OCI-LY1 (cell line): ENCODE measurements around the gene RAB11FIP3.

Experiments used
- H2AFZ ChIP-seq: fragments of 200-600 bp; sonication (generic), shearing (Covaris generic); 2 replicates; pipeline ENCODE4 v1.6.0; 2014; ENCODE audit warnings: antibody characterized with exemption, mild to moderate bottlenecking, low read length
- H3F3A ChIP-seq: fragments of 200-600 bp; sonication (generic), shearing (Covaris generic); 2 replicates; pipeline ENCODE4 v1.6.0; 2014; ENCODE audit warnings: mild to moderate bottlenecking, antibody characterized with exemption, low read length, moderate library complexity; ENCODE audit not compliant: insufficient read depth
- H3K27ac ChIP-seq: fragments of 200-600 bp; sonication (generic); 2 replicates; pipeline ENCODE4 v1.5.1; 2014; ENCODE audit warnings: low read length, mixed run types, mild to moderate bottlenecking, low read depth; ENCODE audit not compliant: poor library complexity, severe bottlenecking
- H3K27me3 ChIP-seq: fragments of 200-600 bp; sonication (generic); 2 replicates; pipeline ENCODE4 v1.6.0; 2014; ENCODE audit warnings: antibody characterized with exemption, mild to moderate bottlenecking, low read length, moderate library complexity; ENCODE audit not compliant: insufficient read depth
- H3K36me3 ChIP-seq: fragments of 200-600 bp; sonication (generic); 2 replicates; pipeline ENCODE4 v1.6.1; 2014; ENCODE audit warnings: mild to moderate bottlenecking, antibody characterized with exemption, low read length, moderate library complexity, mixed read lengths; ENCODE audit not compliant: insufficient read depth
- H3K4me1 ChIP-seq: fragments of 200-600 bp; sonication (generic); 2 replicates; pipeline ENCODE4 v1.5.1; 2014; ENCODE audit warnings: mild to moderate bottlenecking, low read length, moderate library complexity; ENCODE audit not compliant: insufficient read depth, severe bottlenecking
- H3K4me2 ChIP-seq: fragments of 200-600 bp; sonication (generic), shearing (Covaris generic); 2 replicates; pipeline ENCODE4 v1.6.1; 2014; ENCODE audit warnings: low read length
- H3K4me3 ChIP-seq: fragments of 200-600 bp; sonication (generic); 2 replicates; pipeline ENCODE4 v1.5.1; 2014; ENCODE audit warnings: low read length, low read depth, mild to moderate bottlenecking, mixed read lengths; ENCODE audit not compliant: poor library complexity, severe bottlenecking
- H3K79me2 ChIP-seq: fragments of 200-600 bp; shearing (Covaris generic); 2 replicates; pipeline ENCODE4 v1.6.1; 2016; ENCODE audit warnings: mixed run types, low read length, mixed read lengths; ENCODE audit not compliant: insufficient read depth
- H3K9ac ChIP-seq: fragments of 200-600 bp; sonication (generic), shearing (Covaris generic); 2 replicates; pipeline ENCODE4 v1.6.1; 2014; ENCODE audit warnings: mild to moderate bottlenecking, low read length, mixed read lengths
- H3K9me2 ChIP-seq: fragments of 200-600 bp; sonication (generic), shearing (Covaris generic); 2 replicates; pipeline ENCODE4 v1.6.1; 2014; ENCODE audit warnings: low read depth, mild to moderate bottlenecking, low read length, mixed read lengths
- H3K9me3 ChIP-seq: fragments of 200-600 bp; shearing (Covaris generic); 2 replicates; pipeline ENCODE4 v1.6.1; 2014; ENCODE audit warnings: low read length, mixed read lengths
- H4K20me1 ChIP-seq: fragments of 200-600 bp; sonication (generic), shearing (Covaris generic); 2 replicates; pipeline ENCODE4 v1.6.0; 2016; ENCODE audit warnings: mild to moderate bottlenecking, low read length; ENCODE audit not compliant: insufficient read depth
- CTCF ChIP-seq: fragments of 200-600 bp; sonication (generic), shearing (Covaris generic); IDR thresholded peaks from 2 replicates; pipeline ENCODE4 v1.5.1; 2017; ENCODE audit warnings: mild to moderate bottlenecking, antibody characterized with exemption, low read length, moderate library complexity, mixed read lengths
- EZH2 ChIP-seq: fragments of 200-600 bp; sonication (generic), shearing (Covaris generic); IDR thresholded peaks from 2 replicates; pipeline ENCODE4 v1.8.0; 2017; ENCODE audit warnings: borderline replicate concordance, mixed run types, mild to moderate bottlenecking, antibody characterized with exemption, low read length, moderate library complexity, mixed read lengths

Gene RAB11FIP3

GRCh38 chr16:515939-516226 is 90.4 kb downstream of the RAB11FIP3 start:
- Histone ChIP-seq H3K36me3 (no peaks in the 10 kb centered on the region), H4K20me1 (no peaks in the 10 kb centered on the region)

GRCh38 chr16:516301-516700 is 90.9 kb downstream of the RAB11FIP3 start:
- no peaks in the 10 kb centered on the region for H3K36me3 ChIP-seq
- H3K79me2 ChIP-seq: no peaks in the 10 kb centered on the region

More at GRCh38 chr16:515939-516226, 90.4 kb downstream of the RAB11FIP3 start:
- no peak overlapping the region for H2AFZ ChIP-seq
- H3K9ac ChIP-seq: no peak overlapping the region
- H3K27ac ChIP-seq: no peak overlapping the region
- H3K4me2 ChIP-seq: no peak overlapping the region
- H3K4me3 ChIP-seq: no peak overlapping the region
- H3K4me1 ChIP-seq: no peaks in the 10 kb centered on the region
- no peaks in the 10 kb centered on the region for H3K9me3 ChIP-seq
- no peaks in the 10 kb centered on the region for H3K9me2 ChIP-seq
- H3K27me3 ChIP-seq: no peaks in the 10 kb centered on the region
- TF ChIP-seq EZH2: no peak
- H3F3A ChIP-seq: no peaks in the 10 kb centered on the region
- H3K79me2 ChIP-seq: no peaks in the 10 kb centered on the region

GRCh38 chr16:518858-519257 is 93.4 kb downstream of the RAB11FIP3 start:
- H3K27me3 ChIP-seq: no peaks in the 10 kb centered on the region
- TF ChIP-seq CTCF: no peak
- no peak for TF ChIP-seq EZH2
- no peak overlapping the region for H2AFZ ChIP-seq
- no peak overlapping the region for H3K4me3 ChIP-seq
- H3K9me3 ChIP-seq: no peaks in the 10 kb centered on the region
- no peaks in the 10 kb centered on the region for H3K4me1 ChIP-seq
- H3K9me2 ChIP-seq: no peaks in the 10 kb centered on the region
- no peaks in the 10 kb centered on the region for H3K79me2 ChIP-seq
- no peaks in the 10 kb centered on the region for H3F3A ChIP-seq
- no peak overlapping the region for H3K4me2 ChIP-seq
- no peak overlapping the region for H3K27ac ChIP-seq
- no peaks in the 10 kb centered on the region for H3K36me3 ChIP-seq
- H4K20me1 ChIP-seq: no peaks in the 10 kb centered on the region
- H3K9ac ChIP-seq: no peak overlapping the region

More at GRCh38 chr16:516301-516700, 90.9 kb downstream of the RAB11FIP3 start:
- no peak overlapping the region for H2AFZ ChIP-seq
- no peaks in the 10 kb centered on the region for H3K9me3 ChIP-seq
- H3K9me2 ChIP-seq: no peaks in the 10 kb centered on the region
- no peaks in the 10 kb centered on the region for H4K20me1 ChIP-seq
- no peak overlapping the region for H3K27ac ChIP-seq
- H3K27me3 ChIP-seq: no peaks in the 10 kb centered on the region
- no peak overlapping the region for H3K9ac ChIP-seq
- H3F3A ChIP-seq: no peaks in the 10 kb centered on the region
- no peak overlapping the region for H3K4me2 ChIP-seq
- no peaks in the 10 kb centered on the region for H3K4me1 ChIP-seq
- no peak overlapping the region for H3K4me3 ChIP-seq
- no peak for TF ChIP-seq CTCF
- TF ChIP-seq EZH2: no peak

GRCh38 chr16:519425-519824 is 94.0 kb downstream of the RAB11FIP3 start:
- Histone ChIP-seq H3K36me3 (no peaks in the 10 kb centered on the region), H3F3A (no peaks in the 10 kb centered on the region), H3K9ac (no peak overlapping the region), H3K9me3 (no peaks in the 10 kb centered on the region), H3K4me2 (no peak overlapping the region), H3K79me2 (no peaks in the 10 kb centered on the region), H3K4me1 (no peaks in the 10 kb centered on the region), H3K27me3 (no peaks in the 10 kb centered on the region), H3K9me2 (no peaks in the 10 kb centered on the region), H2AFZ (no peak overlapping the region), H4K20me1 (no peaks in the 10 kb centered on the region), H3K27ac (no peak overlapping the region), H3K4me3 (no peak overlapping the region)
- TF ChIP-seq CTCF (no peak), EZH2 (no peak)
